Stimulated activated CD8-positive, alpha-beta memory T cell treated with anti-CD3 and anti-CD28 coated beads, Interleukin-12 subunit alpha, Interleukin-12 subunit beta, amount 100 ng/mL, for 24 hours (primary cell): ENCODE data around the gene ABCF1.
"Not testable (repeated sequence)": the region's sequence is repeated elsewhere in the genome, so short reads cannot be mapped to it uniquely, and the experiment has no call there.

ENCODE experiments used
- DNase-seq: peaks from one replicate; pipeline ENCODE4 v3.0.0-alpha.2; 2020; ENCODE audit errors: extremely low read depth

The ABCF1 gene

GRCh38 chr6:30571075-30571761, at the start of gene ABCF1:
TSS of gene ABCF1 (plus strand) at chr6:30571442. CDS start at chr6:30571488, 46 bp downstream.
- DNase-seq = peak; percentile 99

- DNase-seq = not testable (repeated sequence)
These were observed 49.3 kb upstream of the ABCF1 start for GRCh38 chr6:30521952-30522351.

GRCh38 chr6:30526444-30526843, 44.8 kb upstream of the ABCF1 start:
- not testable (repeated sequence) for DNase-seq

GRCh38 chr6:30529349-30529875, 41.8 kb upstream of the ABCF1 start:
- DNase-seq = not testable (repeated sequence)

GRCh38 chr6:30530014-30530413, 41.2 kb upstream of the ABCF1 start:
- DNase-seq = no peak

GRCh38 chr6:30533460-30534294, 37.6 kb upstream of the ABCF1 start:
- DNase-seq = no peak

GRCh38 chr6:30537931-30538330, 33.3 kb upstream of the ABCF1 start:
- no peak for DNase-seq

- peak; percentile 33 for DNase-seq
These were observed 29.5 kb upstream of the ABCF1 start for GRCh38 chr6:30541515-30542403.

- no peak for DNase-seq
These were observed 28.9 kb upstream of the ABCF1 start for GRCh38 chr6:30542404-30542725.

GRCh38 chr6:30542915-30543314, 28.3 kb upstream of the ABCF1 start:
- no peak for DNase-seq

- no peak for DNase-seq
These were observed 27.4 kb upstream of the ABCF1 start for GRCh38 chr6:30543821-30544220.

GRCh38 chr6:30544666-30545272, 26.5 kb upstream of the ABCF1 start:
- no peak for DNase-seq

GRCh38 chr6:30547454-30547853, 23.8 kb upstream of the ABCF1 start:
- no peak for DNase-seq

GRCh38 chr6:30548375-30548774, 22.9 kb upstream of the ABCF1 start:
- DNase-seq = no peak

- DNase-seq = no peak
These were observed 16.8 kb upstream of the ABCF1 start for GRCh38 chr6:30554404-30554803.

- no peak for DNase-seq
These were observed 16.1 kb upstream of the ABCF1 start for GRCh38 chr6:30554962-30555815.

GRCh38 chr6:30555816-30556065, 15.5 kb upstream of the ABCF1 start:
- no peak for DNase-seq

GRCh38 chr6:30556066-30556905, 15.0 kb upstream of the ABCF1 start, which contains the start of gene GNL1:
TSS of gene GNL1 (minus strand) at chr6:30556489. CDS start at chr6:30556203, 286 bp downstream.
- DNase-seq = peak; percentile 98

GRCh38 chr6:30556906-30557682, 14.1 kb upstream of the ABCF1 start, which contains the start of gene PRR3:
TSS of gene PRR3 (plus strand) at chr6:30557295. CDS start at chr6:30557345, 50 bp downstream.
- peak; percentile 70 for DNase-seq
